ENCODE results near the gene PSTPIP2. TPM values are rescaled to one million over a fixed set of nuclear protein-coding genes. Genes with fewer than 3 reads are reported as not detected.

The PSTPIP2 gene
- total and polyA plus RNA-seq, 2 donors (not counting 3 experiments of a cell fraction or from before 2014, with no cell fraction given), result 1.6 to 4.9 TPM

- ChIA-PET CTCF (interaction anchor here (1.1 kb wide), 1 partner anchor 115 kb away, joined by 7 read pairs; no protein-coding TSS in a partner anchor), POLR2A (no interaction called here)
- Histone ChIP-seq H3K4me3 (replicated peaks in 1 of 3; ENCODE audit: insufficient read depth in 1 of 3, low read depth in 1 of 3, low read length in 3 of 3) (no peak overlapping the region), H4K20me1 (replicated peaks; ENCODE audit: control insufficient read depth, extremely low read depth, insufficient read depth, low read length) (no peaks in the 10 kb centered on the region), H3K79me2 (ENCODE audit: control insufficient read depth, insufficient read depth, low read length) (peaks cover 16% of the 10 kb centered on the region), H3K4me1 (ENCODE audit: control insufficient read depth, extremely low read depth, insufficient read depth, low read length) (no peaks in the 10 kb centered on the region), H3K9me1 (replicated peaks; ENCODE audit: control insufficient read depth, extremely low read depth, insufficient read depth, low read length) (no peaks in the 10 kb centered on the region), H2AFZ (ENCODE audit: low read depth, low read length) (no peak overlapping the region), H3K4me2 (ENCODE audit: insufficient read depth, low read length) (no peak overlapping the region), H3K27me3 (ENCODE audit: control insufficient read depth in 2 of 2, insufficient read depth in 2 of 2, low read length in 2 of 2) (no peaks in the 10 kb centered on the region), H3K27ac (ENCODE audit: insufficient read depth, low read depth, low read length) (no peak overlapping the region), H3K9ac (replicated peaks; ENCODE audit: extremely low read depth, insufficient read depth, low read length) (no peak overlapping the region), H3K36me3 (ENCODE audit: control insufficient read depth in 2 of 2, extremely low read depth in 1 of 2, insufficient read depth in 2 of 2, low read length in 2 of 2) (peaks cover 2 to 10% of the 10 kb centered on the region in 2 experiments), H3K9me3 (replicated peaks; ENCODE audit: control insufficient read depth, insufficient read depth, low read length) (no peaks in the 10 kb centered on the region)
- dilution Hi-C loops (cut with MboI; ENCODE audit: extremely low pct_ligation_motif_present, low sequenced_read_pairs) (no loop called here), intact Hi-C loops (cut with micrococcal nuclease) (no loop called here)
- DNase-seq (ENCODE audit: low read depth, low spot score) (no peak), FAIRE-seq (no peak)
- TF ChIP-seq POLR2A (IDR thresholded peaks at IDR 0.05; ENCODE audit: low read depth, low read length), result no peak
- TF ChIP-seq FOS (IDR thresholded peaks at IDR 0.05; ENCODE audit: borderline replicate concordance, insufficient read depth, low read length), result no peak
- no peak for TF ChIP-seq MYC (IDR thresholded peaks at IDR 0.05; ENCODE audit: low read depth, low read length)
- TF ChIP-seq JUN (IDR thresholded peaks at IDR 0.05; ENCODE audit: borderline replicate concordance, insufficient read depth, insufficient read length, low read depth), result no peak
- no peak for TF ChIP-seq EZH2 (IDR thresholded peaks at IDR 0.05; ENCODE audit: borderline replicate concordance, low read depth, low read length, severe bottlenecking)
- no peak for TF ChIP-seq POLR2AphosphoS5 (IDR thresholded peaks at IDR 0.05; ENCODE audit: insufficient read depth, low read depth, low read length)
- no peak for TF ChIP-seq GATA2 (IDR thresholded peaks at IDR 0.05; ENCODE audit: insufficient read depth, insufficient read length, low read depth, low read length)
- no peak for TF ChIP-seq CTCF (IDR thresholded peaks at IDR 0.05; ENCODE audit: extremely low read depth in 1 of 2, insufficient read depth in 1 of 2, low read depth in 1 of 2, low read length in 2 of 2)
- TF ChIP-seq, protein P1, sequence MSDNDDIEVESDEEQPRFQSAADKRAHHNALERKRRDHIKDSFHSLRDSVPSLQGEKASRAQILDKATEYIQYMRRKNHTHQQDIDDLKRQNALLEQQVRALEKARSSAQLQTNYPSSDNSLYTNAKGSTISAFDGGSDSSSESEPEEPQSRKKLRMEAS (IDR thresholded peaks at IDR 0.05; ENCODE audit: insufficient read depth, insufficient read length), result no peak
- BruUV-seq (replicated peaks), result no TSS peak
Measured at GRCh38 chr18:45958027-45958426, 114.0 kb downstream of the PSTPIP2 start.

Measured in endothelial cell of umbilical vein (primary cell).